Colonic mucosa (tissue), 4 donors: ENCODE results near the gene RSU1. TPM values are rescaled to one million over a fixed set of nuclear protein-coding genes. Genes with fewer than 3 reads are reported as not detected.

Experiments
- DNase-seq: peaks from one replicate; pipeline ENCODE4 v3.0.0-alpha.2; 2020
- H3K27ac ChIP-seq: fragments of 200-600 bp; one replicate; pipeline ENCODE4 v1.8.0; 2021
- H3K27me3 ChIP-seq: fragments of 200-600 bp; one replicate; pipeline ENCODE4 v1.8.0; 2021
- H3K36me3 ChIP-seq: fragments of 200-600 bp; one replicate; pipeline ENCODE4 v1.8.0; 2021
- H3K4me1 ChIP-seq: fragments of 200-600 bp; one replicate; pipeline ENCODE4 v1.8.0; 2021; ENCODE audit warnings: mild to moderate bottlenecking
- H3K4me3 ChIP-seq: fragments of 200-600 bp; one replicate; pipeline ENCODE4 v1.8.0; 2021
- H3K9ac ChIP-seq, 2 donors: one replicate each; pipeline ENCODE4 v1.7.0; 2013; ENCODE audit warnings: control low read depth in 2 of 2, low read depth in 2 of 2, low read length in 2 of 2
- H3K9me3 ChIP-seq: fragments of 200-600 bp; one replicate; pipeline ENCODE4 v1.8.0; 2021
- CTCF ChIP-seq: fragments of 200-600 bp; IDR thresholded peaks from one replicate; pipeline ENCODE4 v1.8.0; 2022; ENCODE audit warnings: antibody characterized with exemption, mild to moderate bottlenecking
- intact Hi-C: fragments of 100-400 bp; cut with DNase I; formaldehyde crosslinking; loops from one replicate; pipeline ENCODE4 v1.14.1; 2022
- total RNA-seq, 2 donors: library from RNA; stranded (reverse); fragmentation: NEBNext Ultra II Directional in 1 of 2; extraction: Animal tissue kit (Norgen Biotek cat#: 25700) in 1 of 2; gene quantifications; one replicate each; pipeline ENCODE4 v1.2.1, GENCODE V29; 2021
- donor health status: healthy.
- donor health status: DM: no; HTN: no; CAD: no.
- donor health status: DM: no; HTN: no; CAD: no.

The RSU1 gene
- total RNA-seq, 2 donors from 2014 or later: 44.3 to 82.9 TPM

GRCh38 chr10:16717622-16718395 is 99.4 kb downstream of the RSU1 start:
- Histone ChIP-seq H3K27ac (no peak overlapping the region), H3K27me3 (no peaks in the 10 kb centered on the region), H3K9ac (no peak overlapping the region), H3K4me3 (no peak overlapping the region), H3K36me3 (no peaks in the 10 kb centered on the region), H3K4me1 (no peaks in the 10 kb centered on the region), H3K9me3 (no peaks in the 10 kb centered on the region)
- no peak for DNase-seq
- TF ChIP-seq CTCF: no peak
- intact Hi-C loops: no loop called here

- Histone ChIP-seq H3K27ac (no peak overlapping the region), H3K9ac (no peak overlapping the region), H3K27me3 (no peaks in the 10 kb centered on the region), H3K9me3 (no peaks in the 10 kb centered on the region), H3K36me3 (no peaks in the 10 kb centered on the region), H3K4me1 (no peaks in the 10 kb centered on the region), H3K4me3 (no peak overlapping the region)
- DNase-seq: no peak
- intact Hi-C loops: no loop called here
- TF ChIP-seq CTCF: no peak
Measured at GRCh38 chr10:16716051-16716450, 101.2 kb downstream of the RSU1 start.

- Histone ChIP-seq H3K9ac (no peak overlapping the region), H3K27me3 (no peaks in the 10 kb centered on the region), H3K27ac (no peak overlapping the region), H3K4me3 (no peak overlapping the region), H3K9me3 (no peaks in the 10 kb centered on the region), H3K36me3 (no peaks in the 10 kb centered on the region), H3K4me1 (no peaks in the 10 kb centered on the region)
- TF ChIP-seq CTCF: no peak
- no peak for DNase-seq
- intact Hi-C loops: no loop called here
Measured at GRCh38 chr10:16713290-16713689, 103.9 kb downstream of the RSU1 start.

- no peaks in the 10 kb centered on the region for H3K9me3 ChIP-seq
- H3K27ac ChIP-seq: no peak overlapping the region
- H3K36me3 ChIP-seq: no peaks in the 10 kb centered on the region
- intact Hi-C loops: no loop called here
- no peak overlapping the region for H3K4me3 ChIP-seq
- no peak overlapping the region for H3K9ac ChIP-seq
- no peaks in the 10 kb centered on the region for H3K27me3 ChIP-seq
- no peaks in the 10 kb centered on the region for H3K4me1 ChIP-seq
- no peak for TF ChIP-seq CTCF
- no peak for DNase-seq
Measured at GRCh38 chr10:16712883-16713282, 104.3 kb downstream of the RSU1 start.

- no peaks in the 10 kb centered on the region for H3K27me3 ChIP-seq
- intact Hi-C loops: no loop called here
- H3K36me3 ChIP-seq: no peaks in the 10 kb centered on the region
- DNase-seq: no peak
- H3K4me1 ChIP-seq: no peaks in the 10 kb centered on the region
- no peak overlapping the region for H3K9ac ChIP-seq
- H3K27ac ChIP-seq: no peak overlapping the region
- no peak for TF ChIP-seq CTCF
- H3K4me3 ChIP-seq: no peak overlapping the region
- H3K9me3 ChIP-seq: no peaks in the 10 kb centered on the region
Measured at GRCh38 chr10:16700331-16700730, 116.9 kb downstream of the RSU1 start.
